ENCODE measurements around the gene FSTL4.

- TF ChIP-seq POLR2A (IDR thresholded peaks at IDR 0.05) (no peak), CTCF (IDR thresholded peaks at IDR 0.05) (no peak)
These were observed 313.3 kb downstream of the FSTL4 start for GRCh38 chr5:133299021-133299420.

Measured in lower leg skin (tissue), 3 donors.